ENCODE data around the gene LIMK2. TPM values are rescaled to one million over a fixed set of nuclear protein-coding genes. Genes with fewer than 3 reads are reported as not detected.

The LIMK2 gene
- polyA plus RNA-seq, 1 donor from 2014 or later: 44.2 TPM

- Histone ChIP-seq H3K27me3 (ENCODE audit: insufficient read depth, low read depth, low read length) (no peaks in the 10 kb centered on the region), H3K4me2 (ENCODE audit: low read length) (no peak overlapping the region), H3K9ac (ENCODE audit: low read length) (no peak overlapping the region), H3K9me2 (ENCODE audit: insufficient read depth, low read length) (no peaks in the 10 kb centered on the region), H3K27ac (ENCODE audit: low read length) (no peak overlapping the region), H3K36me3 (ENCODE audit: insufficient read depth, low read length) (no peaks in the 10 kb centered on the region), H4K20me1 (ENCODE audit: insufficient read depth) (no peaks in the 10 kb centered on the region), H3K79me2 (replicated peaks; ENCODE audit: insufficient read depth, low read length) (no peaks in the 10 kb centered on the region), H2AFZ (ENCODE audit: low read depth, low read length) (no peak overlapping the region), H3F3A (ENCODE audit: insufficient read depth, low read length, poor library complexity, severe bottlenecking) (no peaks in the 10 kb centered on the region), H3K9me3 (ENCODE audit: low read length) (no peaks in the 10 kb centered on the region), H3K4me3 (ENCODE audit: low read length) (no peak overlapping the region)
- TF ChIP-seq POLR2AphosphoS5 (IDR thresholded peaks at IDR 0.05) (no peak), EP300 (conservative IDR thresholded peaks at IDR 0.05; ENCODE audit: poor library complexity, severe bottlenecking) (no peak), CTCF (IDR thresholded peaks at IDR 0.05; ENCODE audit: poor library complexity, severe bottlenecking) (no peak), TAF1 (IDR thresholded peaks at IDR 0.05; ENCODE audit: low read depth) (no peak), RAD21 (conservative IDR thresholded peaks at IDR 0.05) (no peak), SMC3 (conservative IDR thresholded peaks at IDR 0.05; ENCODE audit: poor library complexity) (no peak), REST (IDR thresholded peaks at IDR 0.05; ENCODE audit: borderline replicate concordance) (no peak), EZH2 (IDR thresholded peaks at IDR 0.05; ENCODE audit: borderline replicate concordance, insufficient read depth, low read length, poor library complexity, severe bottlenecking) (no peak)
Measured at GRCh38 chr22:31239771-31240370, 27.8 kb downstream of the LIMK2 start.

DNA sequence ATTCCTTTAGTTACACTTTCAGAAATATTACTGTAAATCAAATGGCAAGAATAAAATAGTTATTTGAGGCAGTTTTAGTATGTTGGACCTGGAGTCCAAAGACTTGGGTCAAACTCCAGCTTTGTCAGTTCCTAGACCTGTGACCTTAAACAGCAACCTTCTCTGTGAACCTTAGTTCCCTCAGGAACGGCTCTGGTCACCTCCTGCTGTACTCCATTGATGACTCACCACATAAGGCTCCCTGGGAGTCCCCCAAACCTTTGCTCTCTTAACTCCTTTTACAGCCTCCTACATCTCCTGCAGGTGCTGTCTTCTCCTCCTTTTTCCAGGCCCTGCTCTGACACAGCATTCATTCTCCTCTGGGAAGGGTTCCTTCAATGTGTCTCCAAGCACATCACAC is 29.1 kb downstream of the LIMK2 start:
- no peaks in the 10 kb centered on the region for H3K9me2 ChIP-seq (ENCODE audit: insufficient read depth, low read length)
- no peaks in the 10 kb centered on the region for H4K20me1 ChIP-seq (ENCODE audit: insufficient read depth)
- no peak overlapping the region for H3K9ac ChIP-seq (ENCODE audit: low read length)
- H3K27ac ChIP-seq (ENCODE audit: low read length): no peak overlapping the region
- TF ChIP-seq POLR2AphosphoS5 (IDR thresholded peaks at IDR 0.05): no peak
- no peak for TF ChIP-seq EP300 (conservative IDR thresholded peaks at IDR 0.05; ENCODE audit: poor library complexity, severe bottlenecking)
- no peak for TF ChIP-seq MXI1 (conservative IDR thresholded peaks at IDR 0.05; ENCODE audit: poor library complexity, severe bottlenecking)
- no peak for TF ChIP-seq REST (IDR thresholded peaks at IDR 0.05; ENCODE audit: borderline replicate concordance)
- TF ChIP-seq SMC3 (conservative IDR thresholded peaks at IDR 0.05; ENCODE audit: poor library complexity): no peak
- TF ChIP-seq TAF1 (IDR thresholded peaks at IDR 0.05; ENCODE audit: low read depth): no peak
- no peak for TF ChIP-seq CTCF (IDR thresholded peaks at IDR 0.05; ENCODE audit: poor library complexity, severe bottlenecking)
- no peak for TF ChIP-seq EZH2 (IDR thresholded peaks at IDR 0.05; ENCODE audit: borderline replicate concordance, insufficient read depth, low read length, poor library complexity, severe bottlenecking)
- TF ChIP-seq RAD21 (conservative IDR thresholded peaks at IDR 0.05): no peak
- no peaks in the 10 kb centered on the region for H3F3A ChIP-seq (ENCODE audit: insufficient read depth, low read length, poor library complexity, severe bottlenecking)
- no peaks in the 10 kb centered on the region for H3K36me3 ChIP-seq (ENCODE audit: insufficient read depth, low read length)
- H3K27me3 ChIP-seq (ENCODE audit: insufficient read depth, low read depth, low read length): no peaks in the 10 kb centered on the region
- H3K9me3 ChIP-seq (ENCODE audit: low read length): no peaks in the 10 kb centered on the region
- no peak overlapping the region for H3K4me3 ChIP-seq (ENCODE audit: low read length)
- no peak overlapping the region for H3K4me2 ChIP-seq (ENCODE audit: low read length)
- no peaks in the 10 kb centered on the region for H3K79me2 ChIP-seq (replicated peaks; ENCODE audit: insufficient read depth, low read length)
- H2AFZ ChIP-seq (ENCODE audit: low read depth, low read length): no peak overlapping the region

Data from neural cell (in vitro differentiated cells).